Breast epithelium (tissue), 3 donors: ENCODE results near the gene ATRNL1.

ENCODE experiments used
- POLR2AphosphoS5 ChIP-seq, 3 donors: sonication (generic); formaldehyde crosslinking; IDR thresholded peaks; one replicate each; pipeline ENCODE4 v1.6.1; 2017; ENCODE audit warnings: antibody characterized with exemption in 3 of 3
- TF ChIP-seq, protein P1 (sequence below), 3 donors: fragments of 450-650 bp; IDR thresholded peaks; one replicate each; pipeline ENCODE4 v1.5.1; 2016 to 2017; ENCODE audit warnings: antibody characterized with exemption in 3 of 3, mild to moderate bottlenecking in 3 of 3, moderate library complexity in 3 of 3

DNA sequence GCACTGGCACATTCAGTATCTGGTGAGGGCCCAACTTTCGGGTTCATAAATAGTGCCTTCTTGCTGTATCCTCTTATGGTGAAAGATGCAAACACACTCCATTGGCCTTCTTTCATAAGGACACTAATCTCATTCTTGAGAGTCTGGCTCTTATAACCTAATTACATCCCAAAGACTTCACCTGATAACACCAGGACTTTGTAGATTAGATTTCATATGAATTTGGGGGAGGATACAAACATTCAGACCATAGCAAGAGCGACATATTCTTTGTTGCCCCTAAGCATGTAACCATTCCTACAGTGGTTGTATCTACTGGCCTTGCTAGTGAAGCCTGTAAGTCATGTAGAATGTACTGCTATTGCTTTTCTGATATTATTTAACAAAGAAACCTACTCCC is 654.6 kb downstream of the ATRNL1 start:
- TF ChIP-seq, protein P1, sequence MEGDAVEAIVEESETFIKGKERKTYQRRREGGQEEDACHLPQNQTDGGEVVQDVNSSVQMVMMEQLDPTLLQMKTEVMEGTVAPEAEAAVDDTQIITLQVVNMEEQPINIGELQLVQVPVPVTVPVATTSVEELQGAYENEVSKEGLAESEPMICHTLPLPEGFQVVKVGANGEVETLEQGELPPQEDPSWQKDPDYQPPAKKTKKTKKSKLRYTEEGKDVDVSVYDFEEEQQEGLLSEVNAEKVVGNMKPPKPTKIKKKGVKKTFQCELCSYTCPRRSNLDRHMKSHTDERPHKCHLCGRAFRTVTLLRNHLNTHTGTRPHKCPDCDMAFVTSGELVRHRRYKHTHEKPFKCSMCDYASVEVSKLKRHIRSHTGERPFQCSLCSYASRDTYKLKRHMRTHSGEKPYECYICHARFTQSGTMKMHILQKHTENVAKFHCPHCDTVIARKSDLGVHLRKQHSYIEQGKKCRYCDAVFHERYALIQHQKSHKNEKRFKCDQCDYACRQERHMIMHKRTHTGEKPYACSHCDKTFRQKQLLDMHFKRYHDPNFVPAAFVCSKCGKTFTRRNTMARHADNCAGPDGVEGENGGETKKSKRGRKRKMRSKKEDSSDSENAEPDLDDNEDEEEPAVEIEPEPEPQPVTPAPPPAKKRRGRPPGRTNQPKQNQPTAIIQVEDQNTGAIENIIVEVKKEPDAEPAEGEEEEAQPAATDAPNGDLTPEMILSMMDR (IDR thresholded peaks at IDR 0.05) = no peak
- TF ChIP-seq POLR2AphosphoS5 (IDR thresholded peaks at IDR 0.05) = no peak
